RWPE2 (cell line): Measurements from ENCODE around the gene VWC2L.

Experiments used
- ATAC-seq: fragments of 200-7000 bp; cut with Tn5 transposase; 3 replicates; pipeline ENCODE4 v1.9.1; 2021; ENCODE audit warnings: low read depth
- DNase-seq: peaks from one replicate; pipeline ENCODE4 v3.0.0-alpha.2; 2020; ENCODE audit warnings: low spot score
- H3K27ac ChIP-seq: fragments of 450-650 bp; 2 replicates; pipeline ENCODE4 v1.5.1; 2017; ENCODE audit warnings: mild to moderate bottlenecking; ENCODE audit not compliant: poor library complexity, severe bottlenecking
- H3K27me3 ChIP-seq: fragments of 250-450 bp; sonication (Bioruptor Pico); 2 replicates; pipeline ENCODE4 v1.5.1; 2021; ENCODE audit warnings: mild to moderate bottlenecking, moderate library complexity; ENCODE audit not compliant: insufficient read depth, poor library complexity, severe bottlenecking
- H3K36me3 ChIP-seq: fragments of 250-450 bp; sonication (Bioruptor Pico); 2 replicates; pipeline ENCODE4 v1.5.1; 2020; ENCODE audit warnings: low read depth, mild to moderate bottlenecking, moderate library complexity
- H3K4me1 ChIP-seq: fragments of 250-450 bp; sonication (Bioruptor Pico); 2 replicates; pipeline ENCODE4 v1.5.1; 2021; ENCODE audit warnings: mild to moderate bottlenecking, moderate library complexity; ENCODE audit not compliant: insufficient read depth, poor library complexity, severe bottlenecking
- H3K4me3 ChIP-seq: fragments of 250-450 bp; sonication (Bioruptor Pico); 2 replicates; pipeline ENCODE4 v1.5.1; 2021; ENCODE audit warnings: mild to moderate bottlenecking, moderate library complexity; ENCODE audit not compliant: severe bottlenecking
- H3K9me3 ChIP-seq: fragments of 250-450 bp; sonication (Bioruptor Pico); 2 replicates; pipeline ENCODE4 v1.5.1; 2021; ENCODE audit warnings: mild to moderate bottlenecking, moderate library complexity; ENCODE audit not compliant: severe bottlenecking
- TF ChIP-seq, protein P1 (sequence below): fragments of 450-650 bp; IDR thresholded peaks from one replicate; pipeline ENCODE4 v1.5.1; 2017; ENCODE audit warnings: mild to moderate bottlenecking, moderate library complexity; ENCODE audit not compliant: poor library complexity, severe bottlenecking

The VWC2L gene

DNA sequence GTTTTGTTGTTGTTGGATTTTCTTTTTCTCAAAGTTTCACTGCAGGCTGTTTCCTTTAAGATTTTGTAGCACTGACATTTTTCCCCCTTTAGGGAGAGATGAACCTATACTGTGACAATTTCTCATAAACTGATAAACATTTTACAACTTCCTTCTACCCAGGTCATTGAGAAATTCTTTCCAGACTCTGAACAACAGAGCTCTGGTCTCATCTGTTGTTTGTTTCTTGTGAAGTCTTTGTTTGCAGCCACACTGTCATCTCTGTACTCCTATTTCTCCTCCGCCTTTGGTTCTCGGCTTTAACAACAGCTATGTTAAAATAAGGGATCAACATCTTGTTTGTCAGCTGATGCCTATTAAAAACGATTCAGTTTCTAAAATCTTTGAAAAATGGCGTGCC is 167.6 kb downstream of the VWC2L start:
- H3K27me3 ChIP-seq: no peaks in the 10 kb centered on the region

GRCh38 chr2:214579035-214579434 is 168.2 kb downstream of the VWC2L start:
- peaks cover 4% of the 10 kb centered on the region for H3K4me1 ChIP-seq
- no peak overlapping the region for H3K4me3 ChIP-seq
- no peaks in the 10 kb centered on the region for H3K36me3 ChIP-seq
- DNase-seq: no peak
- no peaks in the 10 kb centered on the region for H3K27me3 ChIP-seq
- H3K27ac ChIP-seq: no peak overlapping the region
- no peaks in the 10 kb centered on the region for H3K9me3 ChIP-seq
- TF ChIP-seq, protein P1, sequence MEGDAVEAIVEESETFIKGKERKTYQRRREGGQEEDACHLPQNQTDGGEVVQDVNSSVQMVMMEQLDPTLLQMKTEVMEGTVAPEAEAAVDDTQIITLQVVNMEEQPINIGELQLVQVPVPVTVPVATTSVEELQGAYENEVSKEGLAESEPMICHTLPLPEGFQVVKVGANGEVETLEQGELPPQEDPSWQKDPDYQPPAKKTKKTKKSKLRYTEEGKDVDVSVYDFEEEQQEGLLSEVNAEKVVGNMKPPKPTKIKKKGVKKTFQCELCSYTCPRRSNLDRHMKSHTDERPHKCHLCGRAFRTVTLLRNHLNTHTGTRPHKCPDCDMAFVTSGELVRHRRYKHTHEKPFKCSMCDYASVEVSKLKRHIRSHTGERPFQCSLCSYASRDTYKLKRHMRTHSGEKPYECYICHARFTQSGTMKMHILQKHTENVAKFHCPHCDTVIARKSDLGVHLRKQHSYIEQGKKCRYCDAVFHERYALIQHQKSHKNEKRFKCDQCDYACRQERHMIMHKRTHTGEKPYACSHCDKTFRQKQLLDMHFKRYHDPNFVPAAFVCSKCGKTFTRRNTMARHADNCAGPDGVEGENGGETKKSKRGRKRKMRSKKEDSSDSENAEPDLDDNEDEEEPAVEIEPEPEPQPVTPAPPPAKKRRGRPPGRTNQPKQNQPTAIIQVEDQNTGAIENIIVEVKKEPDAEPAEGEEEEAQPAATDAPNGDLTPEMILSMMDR: no peak
- ATAC-seq: no peak

More for the DNA sequence above, 167.6 kb downstream of the VWC2L start:
- Histone ChIP-seq H3K36me3 (no peaks in the 10 kb centered on the region), H3K4me1 (peaks cover 4% of the 10 kb centered on the region), H3K9me3 (no peaks in the 10 kb centered on the region), H3K27ac (no peak overlapping the region), H3K4me3 (no peak overlapping the region)
- TF ChIP-seq, protein P1: no peak
- DNase-seq (no peak), ATAC-seq (no peak)

GRCh38 chr2:214587442-214587841 is 176.6 kb downstream of the VWC2L start:
- no peak for ATAC-seq
- no peaks in the 10 kb centered on the region for H3K9me3 ChIP-seq
- no peaks in the 10 kb centered on the region for H3K36me3 ChIP-seq
- no peak overlapping the region for H3K27ac ChIP-seq
- no peak overlapping the region for H3K4me3 ChIP-seq
- TF ChIP-seq, protein P1: peak; percentile 24
- no peaks in the 10 kb centered on the region for H3K4me1 ChIP-seq
- DNase-seq: no peak
- H3K27me3 ChIP-seq: no peaks in the 10 kb centered on the region

DNA sequence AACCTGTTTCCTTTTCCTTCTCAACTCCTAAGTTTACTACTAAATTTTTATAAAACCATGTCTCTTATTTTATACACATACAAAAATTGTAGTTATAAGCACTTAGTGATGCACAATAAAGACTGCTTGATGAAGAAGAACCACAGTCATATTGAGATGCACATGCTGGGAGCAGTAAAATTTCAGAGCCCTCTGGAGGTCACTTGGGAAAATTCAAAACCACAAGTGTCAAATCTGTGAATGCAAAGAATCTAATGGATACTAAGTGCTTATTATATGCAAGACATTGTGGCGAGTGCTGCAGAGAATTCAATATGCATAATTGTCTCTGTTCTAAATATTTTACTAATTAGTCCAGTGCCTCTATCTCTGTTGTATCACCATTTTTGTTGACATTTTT is 180.5 kb downstream of the VWC2L start:
- no peak for DNase-seq
- Histone ChIP-seq H3K36me3 (no peaks in the 10 kb centered on the region), H3K4me3 (no peak overlapping the region), H3K27me3 (no peaks in the 10 kb centered on the region), H3K27ac (no peak overlapping the region), H3K4me1 (no peaks in the 10 kb centered on the region), H3K9me3 (no peaks in the 10 kb centered on the region)
- TF ChIP-seq, protein P1: peak; percentile 47
- no peak; the same call in 2 of the 3 replicates for ATAC-seq

- H3K4me1 ChIP-seq: no peaks in the 10 kb centered on the region
- H3K36me3 ChIP-seq: no peaks in the 10 kb centered on the region
- no peaks in the 10 kb centered on the region for H3K27me3 ChIP-seq
- H3K27ac ChIP-seq: no peak overlapping the region
- H3K9me3 ChIP-seq: no peaks in the 10 kb centered on the region
- no peak overlapping the region for H3K4me3 ChIP-seq
- TF ChIP-seq, protein P1: no peak
- no peak for DNase-seq
- no peak for ATAC-seq
Measured at GRCh38 chr2:214592011-214592410, 181.2 kb downstream of the VWC2L start.
